Keratinocyte (primary cell): Measurements from ENCODE around the gene INO80E. TPM values are rescaled to one million over a fixed set of nuclear protein-coding genes. Genes with fewer than 3 reads are reported as not detected.
A peak's percentile ranks its signal among the peaks of the same experiment; 100 is the strongest.

Experiments used
- DNase-seq: peaks from one replicate; pipeline ENCODE4 v3.0.0-alpha.2; 2011; ENCODE audit warnings: low read depth, missing footprints, low spot score
- FAIRE-seq: peaks from 2 replicates; lab custom pipeline; 2011; peaks lifted over from hg19 to GRCh38; lab: Jason Lieb, UNC
- H2AFZ ChIP-seq: 2 replicates; pipeline ENCODE4 v1.6.0; 2012; ENCODE audit warnings: low read length, control low read depth, inconsistent platforms; ENCODE audit not compliant: control insufficient read depth
- H3K27ac ChIP-seq: 2 replicates; pipeline ENCODE4 v1.5.1; 2011; ENCODE audit warnings: low read length; ENCODE audit not compliant: control insufficient read depth, insufficient read depth
- H3K27me3 ChIP-seq: 3 replicates; pipeline ENCODE4 v1.6.0; 2011; ENCODE audit warnings: low read length; ENCODE audit not compliant: control insufficient read depth, insufficient read depth; ENCODE audit errors: extremely low read depth
- H3K36me3 ChIP-seq, 2 experiments: 2 replicates in 1 of 2; 3 replicates in 1 of 2; pipeline ENCODE4 v1.5.1; 2011; ENCODE audit warnings: low read length in 2 of 2, mild to moderate bottlenecking in 1 of 2; ENCODE audit not compliant: control insufficient read depth in 2 of 2, insufficient read depth in 2 of 2; ENCODE audit errors: extremely low read depth in 1 of 2
- H3K4me1 ChIP-seq: 3 replicates; pipeline ENCODE4 v1.5.1; 2011; ENCODE audit warnings: low read length; ENCODE audit not compliant: control insufficient read depth, insufficient read depth; ENCODE audit errors: extremely low read depth
- H3K4me2 ChIP-seq: 3 replicates; pipeline ENCODE4 v1.6.0; 2011; ENCODE audit warnings: low read depth, low read length; ENCODE audit not compliant: control insufficient read depth, insufficient read depth; ENCODE audit errors: extremely low read depth
- H3K4me3 ChIP-seq, 3 experiments: fragments of 200-600 bp in 1 of 3; sonication (generic) in 1 of 3; 2 replicates in 2 of 3; 3 replicates in 1 of 3; pipeline ENCODE4 v1.5.1; 2011 to 2016; ENCODE audit warnings: low read length in 3 of 3, mild to moderate bottlenecking in 3 of 3, control low read depth in 2 of 3, inconsistent platforms in 1 of 3, low read depth in 1 of 3, mixed read lengths in 1 of 3, mixed run types in 1 of 3, moderate library complexity in 1 of 3; ENCODE audit not compliant: control insufficient read depth in 2 of 3, insufficient read depth in 2 of 3; ENCODE audit errors: extremely low read depth in 1 of 3
- H3K79me2 ChIP-seq: 2 replicates; pipeline ENCODE4 v1.6.0; 2012; ENCODE audit warnings: low read length; ENCODE audit not compliant: control insufficient read depth, insufficient read depth
- H3K9ac ChIP-seq: 3 replicates; pipeline ENCODE4 v1.6.0; 2011; ENCODE audit warnings: low read length; ENCODE audit not compliant: control insufficient read depth, insufficient read depth; ENCODE audit errors: extremely low read depth
- H3K9me1 ChIP-seq: 3 replicates; pipeline ENCODE4 v1.6.0; 2011; ENCODE audit warnings: low read length; ENCODE audit not compliant: control insufficient read depth, insufficient read depth; ENCODE audit errors: extremely low read depth
- H3K9me3 ChIP-seq: 2 replicates; pipeline ENCODE4 v1.5.1; 2012; ENCODE audit warnings: low read depth, low read length; ENCODE audit not compliant: control insufficient read depth
- H4K20me1 ChIP-seq: 3 replicates; pipeline ENCODE4 v1.6.0; 2011; ENCODE audit warnings: low read length; ENCODE audit not compliant: control insufficient read depth, insufficient read depth; ENCODE audit errors: extremely low read depth
- CTCF ChIP-seq, 3 experiments: IDR thresholded peaks in 1 of 3; conservative IDR thresholded peaks in 1 of 3; optimal IDR thresholded peaks in 1 of 3; 2 replicates in 2 of 3; 3 replicates in 1 of 3; pipeline versions ENCODE3 to v1.5.1; 2011; ENCODE audit warnings: low read length in 3 of 3, mild to moderate bottlenecking in 3 of 3, moderate library complexity in 2 of 3, control low read depth in 1 of 3, inconsistent platforms in 1 of 3; ENCODE audit not compliant: insufficient read depth in 2 of 3; ENCODE audit errors: extremely low read depth in 1 of 3
- EZH2 ChIP-seq: IDR thresholded peaks from one replicate; pipeline ENCODE4 v1.6.1; 2012; ENCODE audit warnings: inconsistent platforms, mild to moderate bottlenecking, low read length, moderate library complexity
- dilution Hi-C: fragments of 300-500 bp; cut with MboI; formaldehyde crosslinking; loops from one replicate; pipeline ENCODE4 v1.7.0; 2020; ENCODE audit warnings: low sequenced_read_pairs; ENCODE audit not compliant: extremely low pct_ligation_motif_present
- polyA plus RNA-seq, 5 experiments: library from polyadenylated mRNA; depleted of rRNA in 3 of 5; stranded (reverse) in 3 of 5; stranded (forward) in 1 of 5; unstranded in 1 of 5; fragments of >200 nt; gene quantifications; 1 replicate in 1 of 5; 2 replicates in 3 of 5; 3 replicates in 1 of 5; pipeline versions ENCODE4 v1.2.1 to v1.2.3, GENCODE V29; 2011 to 2012; ENCODE audit warnings: missing spikeins in 2 of 5, low read depth in 1 of 5, low replicate concordance in 1 of 5

Gene INO80E
- polyA plus RNA-seq, 1 donor (not counting 4 experiments of a cell fraction or from before 2014, with no cell fraction given): 26.7 TPM

- no peak overlapping the region for H3K9ac ChIP-seq
- FAIRE-seq (no peak), DNase-seq (no peak)
- no peaks in the 10 kb centered on the region for H3K36me3 ChIP-seq
- H3K79me2 ChIP-seq: peaks cover 2% of the 10 kb centered on the region
- H3K4me2 ChIP-seq: no peak overlapping the region
- no peaks in the 10 kb centered on the region for H4K20me1 ChIP-seq
- H2AFZ ChIP-seq: peak overlapping the region; percentile 5
- H3K9me1 ChIP-seq: no peaks in the 10 kb centered on the region
- H3K27me3 ChIP-seq: no peaks in the 10 kb centered on the region
- H3K4me3 ChIP-seq: no peak overlapping the region
- no peak overlapping the region for H3K27ac ChIP-seq
- no peaks in the 10 kb centered on the region for H3K9me3 ChIP-seq
- dilution Hi-C loops: no loop called here
- TF ChIP-seq EZH2: no peak
- no peak for TF ChIP-seq CTCF (optimal IDR thresholded peaks at IDR 0.05 in 1 of 3, IDR thresholded peaks at IDR 0.05 in 1 of 3, conservative IDR thresholded peaks at IDR 0.05 in 1 of 3; ENCODE audit: extremely low read depth in 1 of 3, insufficient read depth in 2 of 3, low read length in 3 of 3)
- peaks cover 30% of the 10 kb centered on the region for H3K4me1 ChIP-seq
Observed at GRCh38 chr16:30051518-30051917, 55.5 kb downstream of the INO80E start.

GRCh38 chr16:30052671-30053372 lies 56.8 kb downstream of the INO80E start:
- no peaks in the 10 kb centered on the region for H3K27me3 ChIP-seq
- dilution Hi-C loops: no loop called here
- no peaks in the 10 kb centered on the region for H3K9me3 ChIP-seq
- peak; percentile 63 for DNase-seq
- H3K79me2 ChIP-seq: peaks cover 2% of the 10 kb centered on the region
- peak overlapping the region; percentile 69 for H3K27ac ChIP-seq
- H3K4me3 ChIP-seq: peak overlapping the region; percentile 72 to 92 (median 81)
- peaks cover 30% of the 10 kb centered on the region for H3K4me1 ChIP-seq
- TF ChIP-seq CTCF (optimal IDR thresholded peaks at IDR 0.05 in 1 of 3, IDR thresholded peaks at IDR 0.05 in 1 of 3, conservative IDR thresholded peaks at IDR 0.05 in 1 of 3; ENCODE audit: extremely low read depth in 1 of 3, insufficient read depth in 2 of 3, low read length in 3 of 3): no peak
- no peak for TF ChIP-seq EZH2
- peaks cover 0 to 3% of the 10 kb centered on the region in 2 experiments for H3K36me3 ChIP-seq
- H2AFZ ChIP-seq: peak overlapping the region; percentile 69
- H4K20me1 ChIP-seq: no peaks in the 10 kb centered on the region
- H3K9me1 ChIP-seq: no peaks in the 10 kb centered on the region
- H3K4me2 ChIP-seq: peak overlapping the region; percentile 99
- FAIRE-seq: no peak
- peak overlapping the region; percentile 67 for H3K9ac ChIP-seq
